GM23338 (cell line): Measurements from ENCODE around the gene FKBP10. TPM values are rescaled to one million over a fixed set of nuclear protein-coding genes. Genes with fewer than 3 reads are reported as not detected.

Experiments
- ATAC-seq: fragments of 200-7000 bp; cut with Tn5 transposase; 3 replicates; pipeline ENCODE4 v1.9.1; 2020
- DNase-seq: peaks from one replicate; pipeline ENCODE4 v3.0.0-alpha.2; 2015; ENCODE audit warnings: low spot score
- H2AFZ ChIP-seq: fragments of 200-600 bp; sonication (generic); 2 replicates; pipeline ENCODE4 v1.8.0; 2016; ENCODE audit warnings: antibody characterized with exemption, mild to moderate bottlenecking, moderate library complexity
- H3F3A ChIP-seq: fragments of 200-600 bp; sonication (generic); replicated peaks from 2 replicates; pipeline ENCODE4 v1.8.0; 2017; ENCODE audit warnings: antibody characterized with exemption, mixed run types, low read depth
- H3K27ac ChIP-seq: fragments of 200-600 bp; sonication (generic); 2 replicates; pipeline ENCODE4 v1.6.1; 2016; ENCODE audit warnings: low read depth
- H3K27me3 ChIP-seq: fragments of 200-600 bp; sonication (generic); 2 replicates; pipeline ENCODE4 v1.8.0; 2016; ENCODE audit warnings: mild to moderate bottlenecking, mixed run types, moderate library complexity; ENCODE audit not compliant: insufficient read depth
- H3K36me3 ChIP-seq: fragments of 200-600 bp; sonication (generic); 2 replicates; pipeline ENCODE4 v1.8.0; 2016; ENCODE audit warnings: mild to moderate bottlenecking; ENCODE audit not compliant: insufficient read depth
- H3K4me1 ChIP-seq: fragments of 200-600 bp; sonication (generic); 2 replicates; pipeline ENCODE4 v1.8.0; 2016; ENCODE audit warnings: mild to moderate bottlenecking, moderate library complexity; ENCODE audit not compliant: insufficient read depth
- H3K4me2 ChIP-seq: fragments of 200-600 bp; sonication (generic); 2 replicates; pipeline ENCODE4 v1.7.1; 2017; ENCODE audit warnings: mixed run types
- H3K4me3 ChIP-seq: fragments of 200-600 bp; sonication (generic); 2 replicates; pipeline ENCODE4 v1.6.1; 2016; ENCODE audit warnings: mixed run types
- H3K79me2 ChIP-seq: fragments of 200-600 bp; sonication (generic); replicated peaks from 2 replicates; pipeline ENCODE4 v1.8.0; 2017; ENCODE audit warnings: mild to moderate bottlenecking; ENCODE audit not compliant: insufficient read depth
- H3K9me2 ChIP-seq: fragments of 200-600 bp; sonication (generic); 2 replicates; pipeline ENCODE4 v1.8.0; 2017; ENCODE audit not compliant: insufficient read depth
- H4K20me1 ChIP-seq: fragments of 200-600 bp; sonication (generic); replicated peaks from 2 replicates; pipeline ENCODE4 v1.8.0; 2017; ENCODE audit warnings: mild to moderate bottlenecking; ENCODE audit not compliant: insufficient read depth
- H3K27ac Mint-ChIP-seq: 2 replicates; pipeline ENCODE4 v1.8.0; 2020; ENCODE audit warnings: inconsistent platforms, mild to moderate bottlenecking, moderate library complexity, mixed read lengths
- H3K27me3 Mint-ChIP-seq: 3 replicates; pipeline ENCODE4 v1.8.0; 2022; ENCODE audit warnings: low read depth, mild to moderate bottlenecking, moderate library complexity, mixed read lengths, inconsistent platforms; ENCODE audit not compliant: insufficient read depth, poor library complexity
- H3K36me3 Mint-ChIP-seq: 3 replicates; pipeline ENCODE4 v1.8.0; 2021; ENCODE audit warnings: low read depth, mild to moderate bottlenecking, inconsistent platforms, moderate library complexity, mixed read lengths
- H3K4me1 Mint-ChIP-seq: 3 replicates; pipeline ENCODE4 v1.8.0; 2020; ENCODE audit warnings: mild to moderate bottlenecking, inconsistent platforms, mixed read lengths
- H3K4me3 Mint-ChIP-seq: 3 replicates; pipeline ENCODE4 v1.8.0; 2021; ENCODE audit warnings: moderate library complexity, mild to moderate bottlenecking, inconsistent platforms, mixed read lengths
- H3K9me3 Mint-ChIP-seq: 3 replicates; pipeline ENCODE4 v1.8.0; 2020; ENCODE audit warnings: moderate library complexity, mild to moderate bottlenecking, inconsistent platforms, mixed read lengths
- CREB1 ChIP-seq: fragments of 250-450 bp; sonication (Bioruptor Pico); IDR thresholded peaks from 2 replicates; pipeline ENCODE4 v1.5.0; 2020; ENCODE audit warnings: low read depth, mild to moderate bottlenecking, moderate library complexity
- CTCF ChIP-seq, 2 experiments: fragments of 200-600 bp in 1 of 2; sonication (generic) in 1 of 2; conservative IDR thresholded peaks; 2 replicates each; pipeline versions ENCODE4 v1.5.1 to v1.6.1; 2016 to 2017; ENCODE audit warnings: antibody characterized with exemption in 2 of 2, low read depth in 2 of 2, mild to moderate bottlenecking in 2 of 2, moderate library complexity in 1 of 2
- ETS1 ChIP-seq: IDR thresholded peaks from 2 replicates; pipeline ENCODE4 v1.6.1; 2016; ENCODE audit warnings: antibody characterized with exemption
- EZH2 ChIP-seq: fragments of 200-600 bp; sonication (generic); IDR thresholded peaks from one replicate; pipeline ENCODE4 v1.8.0; 2017; ENCODE audit warnings: antibody characterized with exemption, mild to moderate bottlenecking, low read depth; ENCODE audit not compliant: unreplicated experiment
- EZH2phosphoT487 ChIP-seq: fragments of 200-600 bp; sonication (generic); IDR thresholded peaks from one replicate; pipeline ENCODE4 v1.8.1; 2018; ENCODE audit warnings: antibody characterized with exemption; ENCODE audit not compliant: unreplicated experiment
- JUNB ChIP-seq: IDR thresholded peaks from one replicate; pipeline ENCODE4 v1.6.1; 2016; ENCODE audit warnings: antibody characterized with exemption; ENCODE audit not compliant: unreplicated experiment
- NANOG ChIP-seq: IDR thresholded peaks from 2 replicates; pipeline ENCODE4 v1.6.1; 2016; ENCODE audit warnings: antibody characterized with exemption, borderline replicate concordance
- POLR2AphosphoS5 ChIP-seq: IDR thresholded peaks from 2 replicates; pipeline ENCODE4 v1.6.1; 2016; ENCODE audit warnings: antibody characterized with exemption, low read depth
- REST ChIP-seq: IDR thresholded peaks from one replicate; pipeline ENCODE4 v1.6.1; 2018; ENCODE audit warnings: antibody characterized with exemption; ENCODE audit not compliant: unreplicated experiment
- STAT1 ChIP-seq: IDR thresholded peaks from one replicate; pipeline ENCODE4 v1.6.1; 2016; ENCODE audit warnings: antibody characterized with exemption; ENCODE audit not compliant: unreplicated experiment
- ZNF114 ChIP-seq: fragments of 250-450 bp; sonication (Bioruptor Pico); IDR thresholded peaks from 2 replicates; pipeline ENCODE4 v1.5.0; 2020; ENCODE audit warnings: mild to moderate bottlenecking, moderate library complexity
- ZNF331 ChIP-seq: fragments of 250-450 bp; sonication (Bioruptor Pico); IDR thresholded peaks from 2 replicates; pipeline ENCODE4 v1.5.0; 2020; ENCODE audit warnings: low read depth, mild to moderate bottlenecking, moderate library complexity
- ZNF462 ChIP-seq: fragments of 250-450 bp; sonication (Bioruptor Pico); IDR thresholded peaks from 2 replicates; pipeline ENCODE4 v1.5.0; 2020; ENCODE audit warnings: mild to moderate bottlenecking, moderate library complexity
- polyA plus RNA-seq: library from polyadenylated mRNA; unstranded; fragments of >200 nt; fragmentation: Nextera tagmentation; extraction: Ambion mirVana; gene quantifications from 2 replicates; pipeline ENCODE4 v1.2.1, GENCODE V29; 2016
- total RNA-seq: library from RNA; depleted of rRNA; stranded (reverse); fragments of >200 nt; shearing (Covaris generic); gene quantifications from 2 replicates; pipeline ENCODE4 v1.2.3, GENCODE V29; 2014

Gene FKBP10
- total and polyA plus RNA-seq, 2 experiments from 2014 or later: 26.2 to 151 TPM

- peaks cover 6% of the 10 kb centered on the region for H3K27me3 Mint-ChIP-seq
These were observed 25.1 kb downstream of the FKBP10 start, which contains the start of gene KLHL10 for GRCh38 chr17:41837761-41838538. TSS of gene KLHL10 (plus strand) at chr17:41837825. CDS start at chr17:41837933, 108 bp downstream.

More at GRCh38 chr17:41837761-41838538, 25.1 kb downstream of the FKBP10 start, which contains the start of gene KLHL10:
- H3K4me1 ChIP-seq: peaks cover 7% of the 10 kb centered on the region
- TF ChIP-seq POLR2AphosphoS5: no peak
- no peak for TF ChIP-seq EZH2
- TF ChIP-seq ZNF331 (CRISPR knock-in tag): no peak
- TF ChIP-seq CTCF (conservative IDR thresholded peaks at IDR 0.05; ENCODE audit: low read depth in 2 of 2): no peak
- no peak for TF ChIP-seq JUNB
- TF ChIP-seq ETS1: no peak
- no peak for TF ChIP-seq ZNF114
- no peak for TF ChIP-seq REST
- no peak for TF ChIP-seq ZNF462 (CRISPR knock-in tag)
- TF ChIP-seq STAT1: no peak
- no peak for TF ChIP-seq NANOG
- TF ChIP-seq EZH2phosphoT487: no peak
- no peak for TF ChIP-seq CREB1 (CRISPR knock-in tag)
- H3K4me1 Mint-ChIP-seq: peaks cover 7% of the 10 kb centered on the region; the same call in 2 of the 3 replicates
- H3K9me2 ChIP-seq: no peaks in the 10 kb centered on the region
- no peaks in the 10 kb centered on the region for H3K9me3 Mint-ChIP-seq
- no peak within 1 kb of the TSS for H3K27ac Mint-ChIP-seq
- H3K4me3 Mint-ChIP-seq: peak within 1 kb of the TSS; percentile 89
- H3K79me2 ChIP-seq: peaks cover 12% of the 10 kb centered on the region
- H3K4me3 ChIP-seq: peak within 1 kb of the TSS; percentile 94
- H3K27ac ChIP-seq: no peak within 1 kb of the TSS
- ATAC-seq (no peak), DNase-seq (no peak)
- H3K36me3 ChIP-seq: no peaks in the 10 kb centered on the region
- no peaks in the 10 kb centered on the region; the same call in 1 of the 2 replicates for H3F3A ChIP-seq
- peaks cover 5% of the 10 kb centered on the region; the same call in 1 of the 2 replicates for H3K27me3 ChIP-seq
- peak within 1 kb of the TSS; percentile 90; the same call in 1 of the 2 replicates for H3K4me2 ChIP-seq
- H3K36me3 Mint-ChIP-seq: peaks cover 3% of the 10 kb centered on the region; the same call in 1 of the 3 replicates
- H4K20me1 ChIP-seq: peaks cover 9% of the 10 kb centered on the region; the same call in 1 of the 2 replicates
- H2AFZ ChIP-seq: peak within 1 kb of the TSS; percentile 95
